Stimulated activated CD4-positive, alpha-beta T cell treated with anti-CD3 and anti-CD28 coated beads, Interleukin-1b, Interleukin-23, amount 100 ng/mL, for 48 hours (primary cell): ENCODE data around the gene ADAMTS9.

ENCODE experiments used
- DNase-seq: peaks from one replicate; pipeline ENCODE4 v3.0.0-alpha.2; 2020

Gene ADAMTS9

GRCh38 chr3:64685800-64686445 is 1.9 kb downstream of the ADAMTS9 start:
- DNase-seq = no peak

GRCh38 chr3:64685331-64685799 is 2.4 kb downstream of the ADAMTS9 start:
- DNase-seq = no peak

- no peak for DNase-seq
Observed at GRCh38 chr3:64684715-64685261, 3.0 kb downstream of the ADAMTS9 start.

- DNase-seq = no peak
Observed at GRCh38 chr3:64681827-64682226, 6.0 kb downstream of the ADAMTS9 start.

GRCh38 chr3:64681015-64681414 is 6.8 kb downstream of the ADAMTS9 start:
- DNase-seq = no peak

GRCh38 chr3:64680334-64680733 is 7.5 kb downstream of the ADAMTS9 start:
- no peak for DNase-seq

- no peak for DNase-seq
Observed at GRCh38 chr3:64677961-64678716, 9.7 kb downstream of the ADAMTS9 start.

- no peak for DNase-seq
Observed at GRCh38 chr3:64676831-64677230, 11.0 kb downstream of the ADAMTS9 start.

- no peak for DNase-seq
Observed at GRCh38 chr3:64675687-64676247, 12.0 kb downstream of the ADAMTS9 start.

- DNase-seq = no peak
Observed at GRCh38 chr3:64674591-64675076, 13.2 kb downstream of the ADAMTS9 start.

- no peak for DNase-seq
Observed at GRCh38 chr3:64673159-64673715, 14.6 kb downstream of the ADAMTS9 start.

GRCh38 chr3:64668582-64669510 is 19.0 kb downstream of the ADAMTS9 start:
- no peak for DNase-seq

- no peak for DNase-seq
Observed at GRCh38 chr3:64667887-64668581, 19.8 kb downstream of the ADAMTS9 start.

- no peak for DNase-seq
Observed at GRCh38 chr3:64667138-64667537, 20.7 kb downstream of the ADAMTS9 start.

- no peak for DNase-seq
Observed at GRCh38 chr3:64666171-64666588, 21.6 kb downstream of the ADAMTS9 start.

GRCh38 chr3:64664397-64664796 is 23.4 kb downstream of the ADAMTS9 start:
- DNase-seq = no peak

GRCh38 chr3:64659617-64659978 is 28.2 kb downstream of the ADAMTS9 start:
- no peak for DNase-seq

GRCh38 chr3:64658001-64658400 is 29.8 kb downstream of the ADAMTS9 start:
- no peak for DNase-seq

- DNase-seq = no peak
Observed at GRCh38 chr3:64656544-64656943, 31.3 kb downstream of the ADAMTS9 start.

GRCh38 chr3:64655160-64655559 is 32.6 kb downstream of the ADAMTS9 start:
- no peak for DNase-seq

GRCh38 chr3:64654013-64654412 is 33.8 kb downstream of the ADAMTS9 start:
- DNase-seq = no peak

GRCh38 chr3:64653101-64653500 is 34.7 kb downstream of the ADAMTS9 start:
- DNase-seq = no peak
